H7 (cell line): ENCODE measurements around the gene GAP43. TPM values are rescaled to one million over a fixed set of nuclear protein-coding genes. Genes with fewer than 3 reads are reported as not detected.

Experiments used
- DNase-seq: peaks from one replicate; pipeline ENCODE4 v3.0.0; 2012
- H3K27me3 ChIP-seq: 2 replicates; pipeline ENCODE4 v1.6.0; 2011; ENCODE audit warnings: mild to moderate bottlenecking, low read length; ENCODE audit not compliant: control insufficient read depth, insufficient read depth
- H3K36me3 ChIP-seq: replicated peaks from 2 replicates; pipeline ENCODE4 v1.5.1; 2011; ENCODE audit warnings: low read length; ENCODE audit not compliant: control insufficient read depth, insufficient read depth
- H3K4me3 ChIP-seq: 2 replicates; pipeline ENCODE4 v1.5.1; 2011; ENCODE audit warnings: low read depth, mild to moderate bottlenecking, control low read depth, low read length, moderate library complexity; ENCODE audit not compliant: insufficient read depth
- total RNA-seq: library from RNA; depleted of rRNA; stranded (reverse); fragments of >200 nt; shearing (Covaris generic); gene quantifications from 2 replicates; pipeline ENCODE4 v1.2.3, GENCODE V29; 2014; rRNA removed

Gene GAP43, protein sequence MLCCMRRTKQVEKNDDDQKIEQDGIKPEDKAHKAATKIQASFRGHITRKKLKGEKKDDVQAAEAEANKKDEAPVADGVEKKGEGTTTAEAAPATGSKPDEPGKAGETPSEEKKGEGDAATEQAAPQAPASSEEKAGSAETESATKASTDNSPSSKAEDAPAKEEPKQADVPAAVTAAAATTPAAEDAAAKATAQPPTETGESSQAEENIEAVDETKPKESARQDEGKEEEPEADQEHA
- total RNA-seq, result 24.8 and 26.4 TPM in 2 replicates

GRCh38 chr3:115623044-115623868 lies at the start of gene GAP43:
Gene GAP43, plus strand, starts transcription at chr3:115623510. Its CDS starts 180 bp downstream, at chr3:115623690.
- Histone ChIP-seq H3K4me3 (peak within 1 kb of the TSS; percentile 82), H3K27me3 (0 out of 2 replicates have a peak, but pooled peaks cover 2% of the 10 kb centered on the region), H3K36me3 (no peaks in the 10 kb centered on the region)
- peak; percentile 16 for DNase-seq

DNA sequence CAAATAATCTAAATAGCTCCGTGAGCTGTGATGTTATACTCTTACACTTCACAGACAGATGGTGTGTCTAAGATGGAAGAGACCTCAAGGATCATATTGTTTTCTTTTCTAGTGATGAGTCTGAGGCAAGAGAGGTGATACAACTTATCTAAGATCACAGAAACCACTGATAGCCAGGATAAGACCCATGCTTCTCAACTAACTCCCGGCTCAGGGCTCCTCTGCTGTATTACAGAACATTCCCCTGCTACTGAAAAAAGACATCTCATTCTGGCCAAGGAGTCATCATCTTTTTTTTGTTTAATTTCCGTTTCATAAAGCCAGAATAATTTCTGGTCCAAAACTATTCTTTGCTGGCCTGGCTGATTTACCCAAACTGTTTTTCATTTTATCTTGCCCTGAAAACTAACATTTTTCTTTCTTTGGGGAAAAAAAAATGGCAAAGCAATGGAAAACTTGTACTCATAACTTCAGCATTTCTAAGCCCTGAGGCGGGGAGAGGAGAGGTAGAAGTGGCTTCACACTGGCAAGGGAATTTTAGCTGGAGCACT lies 46.9 kb upstream of the GAP43 start:
- no peak for DNase-seq
- Histone ChIP-seq H3K4me3 (no peak overlapping the region), H3K27me3 (no peaks in the 10 kb centered on the region; the same call in 1 of the 2 replicates), H3K36me3 (no peaks in the 10 kb centered on the region)

DNA sequence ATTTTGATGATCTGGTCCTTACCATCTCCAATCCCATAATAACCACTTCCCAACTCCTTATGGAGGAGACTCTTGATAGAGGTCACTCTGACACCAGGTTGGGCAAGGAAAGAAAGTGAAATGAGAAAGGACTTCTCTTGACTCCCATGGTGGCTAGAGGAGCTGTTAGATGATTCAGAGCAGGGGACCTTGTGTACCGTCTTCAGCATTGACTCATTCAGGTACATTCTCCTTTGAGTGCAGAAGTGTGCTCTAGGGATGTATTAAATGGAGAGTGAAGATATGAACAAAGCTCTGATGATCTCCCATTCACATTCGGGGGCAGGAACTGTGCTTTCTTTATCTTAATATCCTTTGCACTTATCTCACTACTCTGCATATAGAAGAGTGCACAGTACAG lies 46.3 kb upstream of the GAP43 start:
- no peaks in the 10 kb centered on the region for H3K36me3 ChIP-seq
- H3K27me3 ChIP-seq, result no peaks in the 10 kb centered on the region; the same call in 1 of the 2 replicates
- no peak for DNase-seq
- H3K4me3 ChIP-seq, result no peak overlapping the region

DNA sequence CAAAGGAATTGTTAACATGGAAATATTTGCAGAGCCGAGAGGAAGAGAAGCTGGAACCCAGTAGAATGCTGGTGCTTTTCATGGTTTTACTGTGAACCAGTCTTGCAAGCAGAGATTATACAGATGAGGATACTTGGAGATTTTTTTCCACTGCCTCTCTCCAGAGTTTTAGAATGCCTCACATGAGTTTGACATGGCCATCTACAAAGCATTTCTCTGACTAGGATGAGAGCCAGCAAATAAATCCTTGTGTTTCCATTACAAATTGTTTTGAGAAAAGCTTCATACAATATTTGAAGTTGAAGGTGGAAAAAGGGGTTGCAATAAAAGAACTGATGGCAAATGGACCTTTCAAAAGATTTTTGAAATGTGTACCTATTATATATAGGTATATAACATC lies 45.0 kb upstream of the GAP43 start:
- no peak for DNase-seq
- no peaks in the 10 kb centered on the region for H3K36me3 ChIP-seq
- H3K27me3 ChIP-seq, result no peaks in the 10 kb centered on the region; the same call in 1 of the 2 replicates
- H3K4me3 ChIP-seq, result no peak overlapping the region

GRCh38 chr3:115580566-115580965 lies 42.7 kb upstream of the GAP43 start:
- Histone ChIP-seq H3K4me3 (no peak overlapping the region), H3K36me3 (no peaks in the 10 kb centered on the region), H3K27me3 (no peaks in the 10 kb centered on the region)
- no peak for DNase-seq

DNA sequence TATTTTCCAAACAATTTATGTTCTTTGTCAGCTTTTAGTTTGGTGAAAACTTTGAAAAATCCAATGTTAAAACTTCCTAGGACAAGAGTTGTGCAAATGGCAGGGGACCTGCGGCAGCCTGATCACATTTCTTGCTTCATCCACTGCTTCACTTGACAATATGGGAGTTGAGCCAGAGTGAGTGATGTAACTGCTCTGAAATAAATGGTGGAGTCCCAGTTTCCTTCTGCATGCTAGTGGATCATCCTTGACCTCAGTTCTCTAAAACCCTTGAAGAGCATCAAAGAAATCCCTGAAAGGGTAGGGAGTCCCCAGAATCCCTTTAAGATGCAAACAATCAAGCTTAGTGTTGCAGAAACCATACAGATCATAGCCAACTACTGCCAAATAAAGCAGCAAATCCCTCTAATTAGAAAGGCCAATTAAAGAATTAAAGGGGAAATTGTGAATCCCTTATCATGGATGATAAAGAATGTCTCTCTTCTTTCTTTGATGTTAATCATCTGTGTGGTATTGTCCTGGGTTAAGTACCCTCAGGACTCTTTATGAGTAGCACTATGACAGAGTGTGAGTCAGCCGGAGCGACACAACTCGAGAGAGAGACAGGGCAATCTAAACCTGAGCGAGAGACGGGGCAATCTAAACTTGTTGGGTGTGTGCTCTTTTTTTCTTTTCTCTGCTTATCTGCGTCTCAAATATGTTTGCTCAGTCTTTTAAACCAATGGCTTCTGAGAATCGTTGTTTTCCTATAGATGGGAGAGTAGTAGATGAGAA lies 41.8 kb upstream of the GAP43 start:
- H3K27me3 ChIP-seq, result no peaks in the 10 kb centered on the region
- DNase-seq, result no peak
- no peak overlapping the region for H3K4me3 ChIP-seq
- H3K36me3 ChIP-seq, result no peaks in the 10 kb centered on the region

GRCh38 chr3:115588201-115589115 lies 34.9 kb upstream of the GAP43 start:
- no peaks in the 10 kb centered on the region for H3K27me3 ChIP-seq
- DNase-seq, result no peak
- H3K4me3 ChIP-seq, result no peak overlapping the region
- no peaks in the 10 kb centered on the region for H3K36me3 ChIP-seq

DNA sequence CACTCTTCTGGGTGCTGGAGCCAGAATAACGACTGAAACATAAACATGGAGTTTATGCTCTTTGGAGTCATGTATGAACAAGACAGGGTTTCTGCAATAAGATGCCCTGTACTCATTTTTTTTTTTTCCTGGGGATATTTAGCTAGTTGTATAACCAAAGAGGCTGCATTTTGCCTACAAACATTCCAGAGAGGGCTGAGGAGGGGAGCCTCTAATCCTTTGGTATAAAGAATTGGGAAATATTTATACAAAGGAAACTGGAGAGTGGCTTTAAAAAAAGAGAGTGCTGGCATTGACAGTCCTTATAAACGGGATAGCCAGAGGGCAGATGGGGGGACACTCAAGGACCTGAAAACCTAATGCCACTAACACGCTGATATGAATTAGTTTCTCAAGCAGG lies 32.4 kb upstream of the GAP43 start:
- H3K36me3 ChIP-seq, result no peaks in the 10 kb centered on the region
- H3K4me3 ChIP-seq, result no peak overlapping the region
- no peak for DNase-seq
- H3K27me3 ChIP-seq, result no peaks in the 10 kb centered on the region

DNA sequence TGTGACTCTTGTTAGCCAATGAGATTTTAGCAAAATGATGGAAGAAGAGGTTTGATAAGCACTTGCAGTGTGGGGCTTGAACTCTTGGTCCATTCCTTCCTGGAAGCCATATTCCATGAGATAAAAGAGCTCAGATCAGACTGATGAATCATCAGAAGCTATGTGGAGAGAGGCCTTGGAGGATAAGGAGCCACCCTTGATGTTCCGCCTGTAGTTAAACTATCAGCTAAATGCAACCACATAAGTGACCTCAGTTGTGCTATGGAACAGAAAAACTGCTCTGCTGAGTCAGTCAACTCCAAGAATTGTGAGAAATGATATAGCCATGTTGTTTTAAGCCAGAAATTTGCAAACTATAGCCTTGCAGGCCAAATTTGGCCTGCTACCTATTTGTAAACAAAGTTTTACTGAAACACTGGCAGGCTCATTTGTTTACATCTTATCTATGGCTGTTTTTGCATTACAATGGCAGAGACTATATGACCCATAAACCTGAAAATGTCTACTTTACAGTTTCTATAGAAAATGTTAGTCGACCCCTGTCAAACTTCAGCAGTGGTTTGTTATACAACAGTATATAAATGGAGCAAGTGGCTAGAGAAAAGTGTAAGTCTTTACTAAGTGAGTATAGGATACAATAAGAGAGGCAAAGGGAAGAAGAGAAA lies 27.6 kb upstream of the GAP43 start:
- DNase-seq, result no peak
- Histone ChIP-seq H3K27me3 (no peaks in the 10 kb centered on the region), H3K36me3 (no peaks in the 10 kb centered on the region), H3K4me3 (no peak overlapping the region)

- no peak for DNase-seq
- Histone ChIP-seq H3K36me3 (no peaks in the 10 kb centered on the region), H3K27me3 (no peaks in the 10 kb centered on the region), H3K4me3 (no peak overlapping the region)
Measured at GRCh38 chr3:115598216-115598615, 25.1 kb upstream of the GAP43 start.

- Histone ChIP-seq H3K4me3 (no peak overlapping the region), H3K27me3 (no peaks in the 10 kb centered on the region), H3K36me3 (no peaks in the 10 kb centered on the region)
- no peak for DNase-seq
Measured at GRCh38 chr3:115602194-115602593, 21.1 kb upstream of the GAP43 start.

- H3K36me3 ChIP-seq, result no peaks in the 10 kb centered on the region
- H3K4me3 ChIP-seq, result no peak overlapping the region
- no peaks in the 10 kb centered on the region for H3K27me3 ChIP-seq
- DNase-seq, result no peak
Measured at GRCh38 chr3:115611630-115612029, 11.7 kb upstream of the GAP43 start.
